Keratinocyte (primary cell): ENCODE measurements around the gene PATE4. TPM values are rescaled to one million over a fixed set of nuclear protein-coding genes. Genes with fewer than 3 reads are reported as not detected.

ENCODE experiments used
- DNase-seq: peaks from one replicate; pipeline ENCODE4 v3.0.0-alpha.2; 2011; ENCODE audit warnings: low read depth, missing footprints, low spot score
- FAIRE-seq: peaks from 2 replicates; lab custom pipeline; 2011; peaks lifted over from hg19 to GRCh38; lab: Jason Lieb, UNC
- H2AFZ ChIP-seq: 2 replicates; pipeline ENCODE4 v1.6.0; 2012; ENCODE audit warnings: low read length, control low read depth, inconsistent platforms; ENCODE audit not compliant: control insufficient read depth
- H3K27ac ChIP-seq: 2 replicates; pipeline ENCODE4 v1.5.1; 2011; ENCODE audit warnings: low read length; ENCODE audit not compliant: control insufficient read depth, insufficient read depth
- H3K27me3 ChIP-seq: 3 replicates; pipeline ENCODE4 v1.6.0; 2011; ENCODE audit warnings: low read length; ENCODE audit not compliant: control insufficient read depth, insufficient read depth; ENCODE audit errors: extremely low read depth
- H3K36me3 ChIP-seq, 2 experiments: 2 replicates in 1 of 2; 3 replicates in 1 of 2; pipeline ENCODE4 v1.5.1; 2011; ENCODE audit warnings: low read length in 2 of 2, mild to moderate bottlenecking in 1 of 2; ENCODE audit not compliant: control insufficient read depth in 2 of 2, insufficient read depth in 2 of 2; ENCODE audit errors: extremely low read depth in 1 of 2
- H3K4me1 ChIP-seq: 3 replicates; pipeline ENCODE4 v1.5.1; 2011; ENCODE audit warnings: low read length; ENCODE audit not compliant: control insufficient read depth, insufficient read depth; ENCODE audit errors: extremely low read depth
- H3K4me2 ChIP-seq: 3 replicates; pipeline ENCODE4 v1.6.0; 2011; ENCODE audit warnings: low read depth, low read length; ENCODE audit not compliant: control insufficient read depth, insufficient read depth; ENCODE audit errors: extremely low read depth
- H3K4me3 ChIP-seq, 3 experiments: fragments of 200-600 bp in 1 of 3; sonication (generic) in 1 of 3; 2 replicates in 2 of 3; 3 replicates in 1 of 3; pipeline ENCODE4 v1.5.1; 2011 to 2016; ENCODE audit warnings: low read length in 3 of 3, mild to moderate bottlenecking in 3 of 3, control low read depth in 2 of 3, inconsistent platforms in 1 of 3, low read depth in 1 of 3, mixed read lengths in 1 of 3, mixed run types in 1 of 3, moderate library complexity in 1 of 3; ENCODE audit not compliant: control insufficient read depth in 2 of 3, insufficient read depth in 2 of 3; ENCODE audit errors: extremely low read depth in 1 of 3
- H3K79me2 ChIP-seq: 2 replicates; pipeline ENCODE4 v1.6.0; 2012; ENCODE audit warnings: low read length; ENCODE audit not compliant: control insufficient read depth, insufficient read depth
- H3K9ac ChIP-seq: 3 replicates; pipeline ENCODE4 v1.6.0; 2011; ENCODE audit warnings: low read length; ENCODE audit not compliant: control insufficient read depth, insufficient read depth; ENCODE audit errors: extremely low read depth
- H3K9me1 ChIP-seq: 3 replicates; pipeline ENCODE4 v1.6.0; 2011; ENCODE audit warnings: low read length; ENCODE audit not compliant: control insufficient read depth, insufficient read depth; ENCODE audit errors: extremely low read depth
- H3K9me3 ChIP-seq: 2 replicates; pipeline ENCODE4 v1.5.1; 2012; ENCODE audit warnings: low read depth, low read length; ENCODE audit not compliant: control insufficient read depth
- H4K20me1 ChIP-seq: 3 replicates; pipeline ENCODE4 v1.6.0; 2011; ENCODE audit warnings: low read length; ENCODE audit not compliant: control insufficient read depth, insufficient read depth; ENCODE audit errors: extremely low read depth
- CTCF ChIP-seq, 3 experiments: IDR thresholded peaks in 1 of 3; conservative IDR thresholded peaks in 1 of 3; optimal IDR thresholded peaks in 1 of 3; 2 replicates in 2 of 3; 3 replicates in 1 of 3; pipeline versions ENCODE3 to v1.5.1; 2011; ENCODE audit warnings: low read length in 3 of 3, mild to moderate bottlenecking in 3 of 3, moderate library complexity in 2 of 3, control low read depth in 1 of 3, inconsistent platforms in 1 of 3; ENCODE audit not compliant: insufficient read depth in 2 of 3; ENCODE audit errors: extremely low read depth in 1 of 3
- EZH2 ChIP-seq: IDR thresholded peaks from one replicate; pipeline ENCODE4 v1.6.1; 2012; ENCODE audit warnings: inconsistent platforms, mild to moderate bottlenecking, low read length, moderate library complexity
- dilution Hi-C: fragments of 300-500 bp; cut with MboI; formaldehyde crosslinking; loops from one replicate; pipeline ENCODE4 v1.7.0; 2020; ENCODE audit warnings: low sequenced_read_pairs; ENCODE audit not compliant: extremely low pct_ligation_motif_present
- polyA plus RNA-seq, 5 experiments: library from polyadenylated mRNA; depleted of rRNA in 3 of 5; stranded (reverse) in 3 of 5; stranded (forward) in 1 of 5; unstranded in 1 of 5; fragments of >200 nt; gene quantifications; 1 replicate in 1 of 5; 2 replicates in 3 of 5; 3 replicates in 1 of 5; pipeline versions ENCODE4 v1.2.1 to v1.2.3, GENCODE V29; 2011 to 2012; ENCODE audit warnings: missing spikeins in 2 of 5, low read depth in 1 of 5, low replicate concordance in 1 of 5

The PATE4 gene
- polyA plus RNA-seq, 1 donor (not counting 4 experiments of a cell fraction or from before 2014, with no cell fraction given): not detected

DNA sequence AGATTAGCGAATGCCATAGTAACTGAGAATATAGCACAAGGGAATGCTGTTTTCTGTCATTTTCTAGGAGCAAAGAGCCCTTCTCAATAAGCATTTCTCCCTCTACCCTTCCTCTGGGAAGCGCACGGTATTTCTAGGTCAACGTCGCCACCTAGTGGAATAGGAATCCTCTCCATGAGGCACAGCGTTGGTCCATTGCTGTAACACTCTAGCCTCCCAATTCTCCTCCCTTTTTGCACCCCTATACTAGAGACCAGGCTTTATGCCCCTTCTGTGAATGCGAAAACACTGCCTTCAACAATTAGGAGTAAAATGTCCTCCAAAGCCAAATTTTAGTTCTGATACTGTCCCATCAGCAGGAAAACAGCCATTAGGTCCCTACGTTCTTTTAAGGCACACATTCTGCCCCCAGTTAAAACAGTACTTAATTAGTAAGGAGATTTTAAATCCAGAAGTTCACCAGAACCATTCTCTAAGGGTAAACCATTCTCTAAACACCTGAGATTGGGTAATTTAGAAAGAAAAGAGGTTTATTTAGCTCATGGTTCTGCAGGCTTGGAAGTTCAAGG is 41.5 kb downstream of the PATE4 start:
- Histone ChIP-seq H3K4me3 (no peak overlapping the region), H3K4me2 (no peak overlapping the region), H3K36me3 (no peaks in the 10 kb centered on the region), H3K9me1 (no peaks in the 10 kb centered on the region), H2AFZ (no peak overlapping the region), H3K27ac (no peak overlapping the region), H3K27me3 (no peaks in the 10 kb centered on the region), H3K9ac (no peak overlapping the region), H3K9me3 (no peaks in the 10 kb centered on the region), H3K4me1 (no peaks in the 10 kb centered on the region), H3K79me2 (no peaks in the 10 kb centered on the region), H4K20me1 (no peaks in the 10 kb centered on the region)
- dilution Hi-C loops: no loop called here
- FAIRE-seq (peak; percentile 91), DNase-seq (no peak)
- TF ChIP-seq EZH2 (no peak), CTCF (optimal IDR thresholded peaks at IDR 0.05 in 1 of 3, IDR thresholded peaks at IDR 0.05 in 1 of 3, conservative IDR thresholded peaks at IDR 0.05 in 1 of 3; ENCODE audit: extremely low read depth in 1 of 3, insufficient read depth in 2 of 3, low read length in 3 of 3) (peak; percentile 76 to 94 (median 83))

DNA sequence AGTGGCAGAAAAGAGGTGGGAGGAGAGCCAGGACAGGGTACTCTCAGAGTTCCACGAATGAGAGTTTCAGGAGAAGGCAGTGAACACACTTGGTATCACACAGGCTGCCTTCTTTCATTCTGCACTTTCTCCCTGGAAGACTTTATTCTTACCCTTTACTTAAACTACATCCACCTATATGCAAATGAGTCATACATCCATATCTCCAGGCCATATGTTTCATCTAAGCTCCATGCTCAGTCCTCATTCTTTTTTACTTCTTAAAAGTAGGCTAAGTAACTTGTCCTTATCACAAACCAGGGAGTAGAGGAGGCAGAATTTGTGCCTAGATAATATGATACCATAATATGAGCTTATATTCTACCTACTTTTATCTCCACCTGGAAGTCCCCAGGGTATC is 48.2 kb downstream of the PATE4 start:
- Histone ChIP-seq H3K27ac (no peak overlapping the region), H3K27me3 (no peaks in the 10 kb centered on the region), H3K9me1 (no peaks in the 10 kb centered on the region), H3K79me2 (no peaks in the 10 kb centered on the region), H3K9ac (no peak overlapping the region), H3K4me2 (no peak overlapping the region), H3K9me3 (no peaks in the 10 kb centered on the region), H3K4me1 (peaks cover 13% of the 10 kb centered on the region), H2AFZ (no peak overlapping the region), H3K4me3 (no peak overlapping the region), H4K20me1 (no peaks in the 10 kb centered on the region), H3K36me3 (no peaks in the 10 kb centered on the region)
- no peak for FAIRE-seq
- TF ChIP-seq CTCF (optimal IDR thresholded peaks at IDR 0.05 in 1 of 3, IDR thresholded peaks at IDR 0.05 in 1 of 3, conservative IDR thresholded peaks at IDR 0.05 in 1 of 3; ENCODE audit: extremely low read depth in 1 of 3, insufficient read depth in 2 of 3, low read length in 3 of 3): no peak
- TF ChIP-seq EZH2: no peak
- dilution Hi-C loops: no loop called here
- no peak for DNase-seq
